CD14-positive monocyte (primary cell): Measurements from ENCODE around the gene EZH2. TPM values are rescaled to one million over a fixed set of nuclear protein-coding genes. Genes with fewer than 3 reads are reported as not detected.

Source experiments
- DNase-seq, 3 donors: peaks; one replicate each; pipeline ENCODE4 v3.0.0-alpha.2; 2011 to 2022
- H2AFZ ChIP-seq: 2 replicates; pipeline ENCODE4 v1.6.0; 2012; ENCODE audit warnings: mild to moderate bottlenecking, low read depth, low read length, inconsistent platforms; ENCODE audit not compliant: insufficient read depth, poor library complexity, severe bottlenecking
- H3K27ac ChIP-seq, 2 donors: 1 replicate in 1 of 2; 2 replicates in 1 of 2; pipeline ENCODE4 v1.5.1; 2012 to 2013; ENCODE audit warnings: low read length in 2 of 2, control low read depth in 1 of 2, inconsistent platforms in 1 of 2, low read depth in 1 of 2, mild to moderate bottlenecking in 1 of 2
- H3K27me3 ChIP-seq, 2 donors: one replicate each; pipeline versions ENCODE4 v1.6.0 to v1.6.1; 2011 to 2013; ENCODE audit warnings: low read length in 2 of 2; ENCODE audit not compliant: control insufficient read depth in 2 of 2, insufficient read depth in 2 of 2
- H3K36me3 ChIP-seq, 2 donors: replicated peaks in 1 of 2; 1 replicate in 1 of 2; 2 replicates in 1 of 2; pipeline versions ENCODE4 v1.5.1 to v1.6.1; 2012 to 2013; ENCODE audit warnings: low read length in 2 of 2, control low read depth in 1 of 2, inconsistent platforms in 1 of 2, mild to moderate bottlenecking in 1 of 2; ENCODE audit not compliant: insufficient read depth in 2 of 2, control insufficient read depth in 1 of 2
- H3K4me1 ChIP-seq, 2 donors: 1 replicate in 1 of 2; 2 replicates in 1 of 2; pipeline versions ENCODE4 v1.5.1 to v1.6.1; 2012 to 2013; ENCODE audit warnings: low read length in 2 of 2, control low read depth in 1 of 2, inconsistent platforms in 1 of 2, mild to moderate bottlenecking in 1 of 2, moderate library complexity in 1 of 2; ENCODE audit not compliant: insufficient read depth in 2 of 2, control insufficient read depth in 1 of 2
- H3K4me2 ChIP-seq: replicated peaks from 2 replicates; pipeline ENCODE3; 2012; ENCODE audit warnings: low read length, moderate library complexity, mild to moderate bottlenecking; ENCODE audit not compliant: poor library complexity, severe bottlenecking; ENCODE audit errors: extremely low read depth
- H3K4me3 ChIP-seq, 3 experiments: fragments of 200-600 bp in 1 of 3; sonication (generic) in 1 of 3; replicated peaks in 1 of 3; 1 replicate in 2 of 3; 2 replicates in 1 of 3; pipeline ENCODE4 v1.5.1; 2011 to 2013; ENCODE audit warnings: low read length in 3 of 3, mild to moderate bottlenecking in 3 of 3, control low read depth in 2 of 3, low read depth in 2 of 3, inconsistent platforms in 1 of 3, moderate library complexity in 1 of 3
- H3K79me2 ChIP-seq: 2 replicates; pipeline ENCODE4 v1.6.0; 2012; ENCODE audit warnings: mild to moderate bottlenecking, control low read depth, inconsistent platforms, low read length, moderate library complexity; ENCODE audit not compliant: insufficient read depth
- H3K9ac ChIP-seq: 2 replicates; pipeline ENCODE4 v1.6.0; 2017; ENCODE audit warnings: low read length, mild to moderate bottlenecking; ENCODE audit not compliant: insufficient read depth, poor library complexity, severe bottlenecking
- H3K9me3 ChIP-seq, 2 donors: replicated peaks in 1 of 2; 1 replicate in 1 of 2; 2 replicates in 1 of 2; pipeline versions ENCODE4 v1.5.1 to v1.6.1; 2012 to 2013; ENCODE audit warnings: low read length in 2 of 2, control low read depth in 1 of 2; ENCODE audit not compliant: control insufficient read depth in 1 of 2, insufficient read depth in 1 of 2
- H4K20me1 ChIP-seq: 2 replicates; pipeline ENCODE4 v1.6.0; 2012; ENCODE audit warnings: mild to moderate bottlenecking, low read length, control low read depth, moderate library complexity; ENCODE audit not compliant: insufficient read depth
- H3K27ac Mint-ChIP-seq, 7 donors: one replicate each; pipeline ENCODE4 v1.8.0; 2020; ENCODE audit warnings: mild to moderate bottlenecking in 7 of 7, mixed read lengths in 7 of 7, moderate library complexity in 6 of 7, inconsistent platforms in 2 of 7
- H3K27me3 Mint-ChIP-seq, 3 donors: one replicate each; pipeline ENCODE4 v1.8.0; 2021 to 2022; ENCODE audit warnings: low read depth in 3 of 3, mild to moderate bottlenecking in 3 of 3, mixed read lengths in 3 of 3, moderate library complexity in 3 of 3, inconsistent platforms in 1 of 3
- H3K36me3 Mint-ChIP-seq, 2 donors: one replicate each; pipeline ENCODE4 v1.8.0; 2020; ENCODE audit warnings: mixed read lengths in 2 of 2, inconsistent platforms in 1 of 2, mild to moderate bottlenecking in 1 of 2
- H3K4me1 Mint-ChIP-seq: one replicate; pipeline ENCODE4 v1.8.0; 2020; ENCODE audit warnings: mild to moderate bottlenecking, mixed read lengths
- H3K4me3 Mint-ChIP-seq, 2 donors: one replicate each; pipeline ENCODE4 v1.8.0; 2020; ENCODE audit warnings: mild to moderate bottlenecking in 2 of 2, mixed read lengths in 2 of 2, moderate library complexity in 1 of 2
- H3K9me3 Mint-ChIP-seq, 7 donors: one replicate each; pipeline ENCODE4 v1.8.0; 2020 to 2022; ENCODE audit warnings: mixed read lengths in 7 of 7, mild to moderate bottlenecking in 6 of 7, moderate library complexity in 6 of 7, inconsistent platforms in 2 of 7
- WGBS: methylation state at CpG from one replicate; pipeline ENCODE4 v1.1.5; 2013; ENCODE audit warnings: missing lambda C conversion rate; ENCODE audit not compliant: insufficient coverage; 5-methylcytosine and 5-hydroxymethylcytosine counted together
- intact Hi-C, 2 donors: fragments of 100-400 bp; cut with micrococcal nuclease; formaldehyde crosslinking; loops; one replicate each; pipeline versions ENCODE4 v1.15.0 to v1.15.1; 2023
- polyA plus RNA-seq, 3 donors: library from polyadenylated mRNA; depleted of rRNA in 1 of 3; unstranded in 2 of 3; stranded (reverse) in 1 of 3; fragments of 300-500 nt in 2 of 3; fragments of >200 nt in 1 of 3; fragmentation: Illumina TruSeq in 2 of 3; gene quantifications; 1 replicate in 2 of 3; 2 replicates in 1 of 3; pipeline ENCODE4 v1.2.3, GENCODE V29; 2012 to 2021
- TF ChIP-seq, protein P1 (sequence below): fragments of 200-600 bp; IDR thresholded peaks from one replicate; pipeline ENCODE4 v1.8.0; 2022; ENCODE audit warnings: antibody characterized with exemption, mild to moderate bottlenecking

The EZH2 gene
- polyA plus RNA-seq, 3 donors = 1.3 to 6.1 (median 1.6) TPM

DNA sequence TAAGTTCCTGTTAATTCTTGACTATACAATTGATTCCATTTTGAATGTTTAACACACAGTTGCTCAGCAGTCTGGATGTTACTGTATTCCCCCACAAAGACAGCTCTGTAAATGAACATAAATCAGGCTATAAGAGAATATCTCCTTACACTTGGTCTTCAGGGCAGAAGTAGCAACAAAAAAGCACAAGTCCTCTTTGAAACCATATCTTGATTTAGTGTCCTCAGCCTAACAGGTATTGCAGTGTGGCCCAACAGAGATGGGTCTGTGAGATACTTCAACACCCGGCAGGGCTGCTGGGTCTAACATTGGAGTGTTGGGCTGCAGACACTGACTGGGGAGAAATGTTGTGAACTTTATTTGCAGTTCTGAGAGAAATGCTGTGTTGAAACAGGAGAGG lies 109.6 kb downstream of the EZH2 start:
- no peaks in the 10 kb centered on the region for H3K4me1 ChIP-seq
- Mint-ChIP-seq H3K27me3 (no peaks in the 10 kb centered on the region), H3K9me3 (no peaks in the 10 kb centered on the region), H3K36me3 (peaks cover 70 to 83% of the 10 kb centered on the region in 2 donors), H3K4me1 (no peaks in the 10 kb centered on the region), H3K4me3 (no peak overlapping the region), H3K27ac (no peak overlapping the region)
- peaks cover 81 to 92% of the 10 kb centered on the region in 2 donors for H3K36me3 ChIP-seq
- no peaks in the 10 kb centered on the region for H4K20me1 ChIP-seq
- no peak overlapping the region for H3K9ac ChIP-seq
- H2AFZ ChIP-seq = no peak overlapping the region
- H3K79me2 ChIP-seq = peaks cover 8% of the 10 kb centered on the region
- no peaks in the 10 kb centered on the region for H3K9me3 ChIP-seq
- TF ChIP-seq, protein P1, sequence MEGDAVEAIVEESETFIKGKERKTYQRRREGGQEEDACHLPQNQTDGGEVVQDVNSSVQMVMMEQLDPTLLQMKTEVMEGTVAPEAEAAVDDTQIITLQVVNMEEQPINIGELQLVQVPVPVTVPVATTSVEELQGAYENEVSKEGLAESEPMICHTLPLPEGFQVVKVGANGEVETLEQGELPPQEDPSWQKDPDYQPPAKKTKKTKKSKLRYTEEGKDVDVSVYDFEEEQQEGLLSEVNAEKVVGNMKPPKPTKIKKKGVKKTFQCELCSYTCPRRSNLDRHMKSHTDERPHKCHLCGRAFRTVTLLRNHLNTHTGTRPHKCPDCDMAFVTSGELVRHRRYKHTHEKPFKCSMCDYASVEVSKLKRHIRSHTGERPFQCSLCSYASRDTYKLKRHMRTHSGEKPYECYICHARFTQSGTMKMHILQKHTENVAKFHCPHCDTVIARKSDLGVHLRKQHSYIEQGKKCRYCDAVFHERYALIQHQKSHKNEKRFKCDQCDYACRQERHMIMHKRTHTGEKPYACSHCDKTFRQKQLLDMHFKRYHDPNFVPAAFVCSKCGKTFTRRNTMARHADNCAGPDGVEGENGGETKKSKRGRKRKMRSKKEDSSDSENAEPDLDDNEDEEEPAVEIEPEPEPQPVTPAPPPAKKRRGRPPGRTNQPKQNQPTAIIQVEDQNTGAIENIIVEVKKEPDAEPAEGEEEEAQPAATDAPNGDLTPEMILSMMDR = no peak
- no peak for DNase-seq
- intact Hi-C loops = no loop called here
- WGBS = 100% methylated on average over 1 of the region's 1 CpG
- H3K27ac ChIP-seq = no peak overlapping the region
- H3K4me3 ChIP-seq = no peak overlapping the region
- no peaks in the 10 kb centered on the region for H3K27me3 ChIP-seq
- no peak overlapping the region for H3K4me2 ChIP-seq

DNA sequence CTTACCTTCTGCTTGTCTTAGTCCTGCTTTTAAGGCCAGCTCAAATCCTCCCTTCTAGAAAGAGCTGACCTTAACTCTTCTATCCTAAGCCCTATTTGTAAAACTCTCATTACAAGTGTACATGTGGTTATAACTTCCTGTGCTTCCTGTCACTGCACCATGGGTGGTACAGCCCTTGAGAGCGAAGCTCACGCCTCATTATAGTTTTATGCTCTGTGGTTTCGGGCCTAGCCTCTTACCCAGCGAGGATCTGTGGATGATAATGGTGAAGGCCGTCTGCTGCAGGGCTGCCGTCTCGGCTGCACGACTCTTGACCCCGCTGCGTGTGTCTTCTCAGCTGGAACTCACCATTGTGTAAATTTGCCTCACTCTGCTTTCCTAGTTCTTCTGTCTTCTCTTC lies 110.8 kb downstream of the EZH2 start:
- Histone ChIP-seq H3K27me3 (no peaks in the 10 kb centered on the region), H2AFZ (no peak overlapping the region), H3K27ac (peak overlapping the region in 1 of 2 donors; percentile 33), H3K4me3 (no peak overlapping the region), H3K4me2 (no peak overlapping the region), H3K9ac (no peak overlapping the region), H3K4me1 (no peaks in the 10 kb centered on the region), H3K36me3 (peaks cover 81 to 92% of the 10 kb centered on the region in 2 donors), H3K9me3 (no peaks in the 10 kb centered on the region), H3K79me2 (peaks cover 8% of the 10 kb centered on the region), H4K20me1 (no peaks in the 10 kb centered on the region)
- H3K4me1 Mint-ChIP-seq = no peaks in the 10 kb centered on the region
- H3K4me3 Mint-ChIP-seq = no peak overlapping the region
- peaks cover 67 to 84% of the 10 kb centered on the region in 2 donors for H3K36me3 Mint-ChIP-seq
- no peaks in the 10 kb centered on the region for H3K9me3 Mint-ChIP-seq
- peak overlapping the region in 3 of 7 donors; percentile 24 to 42 (median 38) for H3K27ac Mint-ChIP-seq
- DNase-seq = no peak
- TF ChIP-seq, protein P1 = no peak
- WGBS = 12% methylated on average over 6 of the region's 10 CpGs
- intact Hi-C loops = no loop called here
- no peaks in the 10 kb centered on the region for H3K27me3 Mint-ChIP-seq
